GM19193 (cell line): ENCODE measurements around the gene ATXN7L1.

Experiments used
- POLR2A ChIP-seq: IDR thresholded peaks from 4 replicates; pipeline ENCODE4 v1.6.1; 2011; ENCODE audit not compliant: insufficient read depth, insufficient read length; ENCODE audit errors: extremely low read depth

ATXN7L1 gene

GRCh38 chr7:105786520-105787470 is 89.6 kb downstream of the ATXN7L1 start:
- no peak for TF ChIP-seq POLR2A

- no peak for TF ChIP-seq POLR2A
Observed at GRCh38 chr7:105782391-105783042, 93.9 kb downstream of the ATXN7L1 start.

DNA sequence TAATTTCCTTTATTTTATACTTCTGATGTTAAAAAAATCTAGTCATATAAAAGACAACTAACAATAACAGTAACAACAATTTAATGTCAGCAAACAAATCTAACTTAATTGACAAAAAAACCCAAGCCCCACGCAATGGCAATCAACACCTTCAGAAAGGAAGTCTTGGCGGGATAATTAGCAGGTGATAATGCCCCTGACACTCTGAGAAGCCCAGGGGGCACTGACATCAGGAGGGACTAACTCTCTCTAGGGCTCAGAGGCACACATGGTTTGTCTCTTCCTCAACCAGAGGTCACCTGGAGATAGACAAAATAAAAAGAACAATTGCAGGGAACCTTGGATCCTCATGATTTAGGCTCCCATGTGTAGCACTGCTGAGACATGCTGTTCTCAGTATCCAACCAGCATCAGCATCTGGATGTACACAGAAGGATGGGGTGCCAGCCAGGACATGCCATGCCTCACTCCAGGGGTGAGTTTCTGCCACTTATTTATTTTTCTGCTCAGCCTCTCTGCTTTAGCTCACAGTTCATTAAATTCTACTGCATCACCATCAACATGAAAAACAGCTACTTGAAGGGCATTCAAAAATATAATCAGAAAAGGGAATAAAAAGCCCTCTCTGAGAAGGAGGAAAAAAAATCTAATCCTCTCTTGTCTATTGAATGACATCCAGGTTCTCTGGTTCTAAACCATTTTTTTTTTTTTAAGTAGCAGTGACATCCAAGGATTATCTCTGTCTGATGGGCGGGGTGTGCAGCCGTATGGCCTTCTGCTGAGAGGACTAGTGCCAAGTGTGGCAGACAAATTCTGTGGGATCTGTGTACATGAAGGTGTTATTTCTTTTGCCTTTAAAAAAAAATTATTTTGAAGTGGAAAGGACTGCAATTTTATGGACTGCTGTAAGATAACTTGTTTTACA is 96.3 kb downstream of the ATXN7L1 start:
- no peak for TF ChIP-seq POLR2A

DNA sequence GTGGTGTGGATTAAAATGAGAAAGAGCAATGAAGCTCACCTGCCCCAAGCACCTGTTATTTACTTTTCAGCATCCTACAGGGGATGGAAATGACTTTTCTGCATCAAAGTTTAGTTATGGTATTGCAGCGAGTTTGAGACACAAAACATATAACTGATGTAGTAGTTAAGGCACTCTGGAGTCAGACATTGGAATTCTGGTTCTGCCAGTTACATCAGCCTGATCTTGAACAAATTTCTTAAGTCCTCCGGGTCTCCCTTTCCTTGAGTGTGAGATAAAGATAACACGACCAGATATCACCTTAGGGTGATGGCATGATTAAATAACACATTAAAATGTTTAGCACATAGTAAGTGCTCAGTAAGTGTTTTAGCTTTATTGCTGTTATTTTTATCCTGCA is 97.4 kb downstream of the ATXN7L1 start:
- TF ChIP-seq POLR2A, result no peak

- no peak for TF ChIP-seq POLR2A
Observed at GRCh38 chr7:105776986-105777910, 99.2 kb downstream of the ATXN7L1 start.

DNA sequence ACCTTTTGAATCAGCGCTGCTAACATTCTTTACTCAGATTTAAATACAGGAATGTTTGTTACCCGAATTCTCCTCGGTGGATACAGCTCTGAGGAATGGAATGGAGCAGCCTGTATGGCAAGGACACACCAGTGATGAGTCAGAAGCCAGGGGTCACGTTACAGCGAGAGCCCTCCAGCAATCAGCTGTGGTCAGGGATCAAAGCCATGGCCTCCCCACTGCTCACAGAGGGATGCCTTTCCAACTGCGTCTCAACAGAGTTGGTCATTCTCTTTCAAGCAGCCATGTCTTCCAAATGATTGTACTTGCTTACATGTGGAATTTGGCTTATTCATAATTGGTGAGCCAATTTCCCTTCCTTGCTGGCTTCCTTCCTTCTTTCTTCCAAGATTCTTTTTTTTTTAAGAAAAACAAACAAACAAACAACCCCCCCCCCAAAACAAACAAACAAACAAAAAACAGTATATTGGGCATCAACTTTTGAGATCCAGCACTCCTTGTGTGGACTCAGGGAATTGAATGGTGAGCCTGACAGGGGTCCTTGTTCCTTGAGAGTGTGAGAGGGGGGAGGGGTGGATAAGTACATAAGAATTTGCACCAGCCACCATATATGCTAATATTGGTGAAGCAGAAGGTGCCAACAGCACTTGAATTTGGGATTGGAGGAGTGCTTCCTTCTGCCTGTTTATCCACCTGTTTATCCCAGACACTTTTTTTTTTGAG is 100.2 kb downstream of the ATXN7L1 start:
- no peak for TF ChIP-seq POLR2A

GRCh38 chr7:105775580-105775979 is 100.8 kb downstream of the ATXN7L1 start:
- TF ChIP-seq POLR2A, result no peak

- TF ChIP-seq POLR2A, result no peak
Observed at GRCh38 chr7:105773030-105773460, 103.4 kb downstream of the ATXN7L1 start.

GRCh38 chr7:105769901-105770628 is 106.3 kb downstream of the ATXN7L1 start:
- no peak for TF ChIP-seq POLR2A

- TF ChIP-seq POLR2A, result no peak
Observed at GRCh38 chr7:105768898-105769507, 107.4 kb downstream of the ATXN7L1 start.

GRCh38 chr7:105768117-105768516 is 108.3 kb downstream of the ATXN7L1 start:
- TF ChIP-seq POLR2A, result no peak

GRCh38 chr7:105766421-105767073 is 109.9 kb downstream of the ATXN7L1 start:
- TF ChIP-seq POLR2A, result no peak
